DND-41 (cell line): ENCODE data around the gene CREB3L2.

Experiments
- ATAC-seq: fragments of 200-7000 bp; cut with Tn5 transposase; 3 replicates; pipeline ENCODE4 v1.9.1; 2021; ENCODE audit warnings: low read depth; ENCODE audit not compliant: insufficient read depth
- DNase-seq: peaks from one replicate; pipeline ENCODE4 v3.0.0-alpha.2; 2020
- H2AFZ ChIP-seq: 2 replicates; pipeline ENCODE4 v1.6.0; 2012; ENCODE audit warnings: low read depth, low read length
- H3K27ac ChIP-seq: 2 replicates; pipeline ENCODE4 v1.5.1; 2012; ENCODE audit warnings: low read length, inconsistent platforms
- H3K27me3 ChIP-seq: fragments of 200-600 bp; sonication (generic); 2 replicates; pipeline ENCODE4 v1.6.0; 2012; ENCODE audit warnings: low read length, mild to moderate bottlenecking, inconsistent platforms; ENCODE audit not compliant: insufficient read depth, poor library complexity
- H3K36me3 ChIP-seq: 2 replicates; pipeline ENCODE4 v1.5.1; 2012; ENCODE audit warnings: low read length, inconsistent platforms; ENCODE audit not compliant: insufficient read depth
- H3K4me1 ChIP-seq: 2 replicates; pipeline ENCODE4 v1.5.1; 2012; ENCODE audit warnings: mild to moderate bottlenecking, low read length; ENCODE audit not compliant: insufficient read depth
- H3K4me2 ChIP-seq: 2 replicates; pipeline ENCODE4 v1.6.0; 2012; ENCODE audit warnings: mild to moderate bottlenecking, moderate library complexity, low read length, inconsistent platforms; ENCODE audit not compliant: insufficient read depth
- H3K4me3 ChIP-seq, 2 experiments: fragments of 200-600 bp in 1 of 2; shearing (Covaris generic) in 1 of 2; 2 replicates each; pipeline ENCODE4 v1.5.1; 2012 to 2016; ENCODE audit warnings: inconsistent platforms in 2 of 2, low read length in 2 of 2, mild to moderate bottlenecking in 2 of 2, low read depth in 1 of 2, moderate library complexity in 1 of 2
- H3K79me2 ChIP-seq: 2 replicates; pipeline ENCODE4 v1.6.0; 2012; ENCODE audit warnings: low read length, inconsistent platforms; ENCODE audit not compliant: insufficient read depth
- H3K9ac ChIP-seq: 2 replicates; pipeline ENCODE4 v1.6.0; 2012; ENCODE audit warnings: low read depth, mild to moderate bottlenecking, inconsistent platforms, low read length, moderate library complexity
- H3K9me3 ChIP-seq: 2 replicates; pipeline ENCODE4 v1.5.1; 2012; ENCODE audit warnings: low read length, moderate library complexity, mild to moderate bottlenecking, inconsistent platforms; ENCODE audit not compliant: insufficient read depth, severe bottlenecking
- H4K20me1 ChIP-seq: 2 replicates; pipeline ENCODE4 v1.6.0; 2012; ENCODE audit warnings: low read length; ENCODE audit not compliant: insufficient read depth
- CTCF ChIP-seq: IDR thresholded peaks from 2 replicates; pipeline ENCODE4 v1.5.1; 2012; ENCODE audit warnings: borderline replicate concordance, low read length, moderate library complexity, mild to moderate bottlenecking; ENCODE audit not compliant: poor library complexity, severe bottlenecking; ENCODE audit errors: extremely low read depth
- EZH2 ChIP-seq: IDR thresholded peaks from 3 replicates; pipeline ENCODE4 v1.6.1; 2012; ENCODE audit warnings: borderline replicate concordance, low read depth, mild to moderate bottlenecking, moderate library complexity, low read length, inconsistent platforms; ENCODE audit not compliant: severe bottlenecking

Gene CREB3L2

GRCh38 chr7:137873524-137873923, 128.4 kb downstream of the CREB3L2 start:
- Histone ChIP-seq H3K9me3 (no peaks in the 10 kb centered on the region), H3K27me3 (no peaks in the 10 kb centered on the region), H3K4me1 (no peaks in the 10 kb centered on the region), H3K27ac (no peak overlapping the region), H3K4me2 (no peak overlapping the region), H3K79me2 (no peaks in the 10 kb centered on the region), H3K4me3 (no peak overlapping the region), H2AFZ (no peak overlapping the region), H4K20me1 (no peaks in the 10 kb centered on the region), H3K36me3 (0 out of 2 replicates have a peak, but pooled peaks cover under 1% of the 10 kb centered on the region), H3K9ac (no peak overlapping the region)
- ATAC-seq: no peak
- DNase-seq: no peak
- no peak for TF ChIP-seq EZH2
- no peak for TF ChIP-seq CTCF

GRCh38 chr7:137871170-137871915, 130.5 kb downstream of the CREB3L2 start:
- no peak overlapping the region for H3K9ac ChIP-seq
- H3K4me3 ChIP-seq: no peak overlapping the region
- no peak overlapping the region for H3K4me2 ChIP-seq
- ATAC-seq (no peak), DNase-seq (no peak)
- TF ChIP-seq EZH2: no peak
- TF ChIP-seq CTCF: no peak
- H3K27ac ChIP-seq: no peak overlapping the region
- H3K36me3 ChIP-seq: no peaks in the 10 kb centered on the region
- peaks cover 3% of the 10 kb centered on the region for H3K9me3 ChIP-seq
- no peaks in the 10 kb centered on the region for H3K79me2 ChIP-seq
- H3K4me1 ChIP-seq: no peaks in the 10 kb centered on the region
- no peak overlapping the region for H2AFZ ChIP-seq
- no peaks in the 10 kb centered on the region for H4K20me1 ChIP-seq
- H3K27me3 ChIP-seq: no peaks in the 10 kb centered on the region

GRCh38 chr7:137870684-137871083, 131.2 kb downstream of the CREB3L2 start:
- no peak for TF ChIP-seq CTCF
- no peak for TF ChIP-seq EZH2
- Histone ChIP-seq H4K20me1 (no peaks in the 10 kb centered on the region), H3K4me1 (no peaks in the 10 kb centered on the region), H3K9me3 (peaks cover 10% of the 10 kb centered on the region), H2AFZ (no peak overlapping the region), H3K36me3 (no peaks in the 10 kb centered on the region), H3K79me2 (no peaks in the 10 kb centered on the region), H3K27ac (no peak overlapping the region), H3K9ac (no peak overlapping the region), H3K27me3 (no peaks in the 10 kb centered on the region), H3K4me2 (no peak overlapping the region), H3K4me3 (no peak overlapping the region)
- ATAC-seq (no peak), DNase-seq (no peak)

- TF ChIP-seq EZH2 (no peak), CTCF (no peak)
- H3K4me1 ChIP-seq: no peaks in the 10 kb centered on the region
- no peak overlapping the region for H2AFZ ChIP-seq
- H4K20me1 ChIP-seq: no peaks in the 10 kb centered on the region
- no peaks in the 10 kb centered on the region for H3K36me3 ChIP-seq
- no peak overlapping the region for H3K4me2 ChIP-seq
- no peak overlapping the region for H3K4me3 ChIP-seq
- H3K79me2 ChIP-seq: no peaks in the 10 kb centered on the region
- no peak overlapping the region for H3K9ac ChIP-seq
- no peak for ATAC-seq
- H3K27ac ChIP-seq: no peak overlapping the region
- peaks cover 12% of the 10 kb centered on the region for H3K9me3 ChIP-seq
- DNase-seq: no peak
- H3K27me3 ChIP-seq: no peaks in the 10 kb centered on the region
Measured at GRCh38 chr7:137870078-137870477, 131.8 kb downstream of the CREB3L2 start.
